ENCODE data around the gene PDIK1L. TPM values are rescaled to one million over a fixed set of nuclear protein-coding genes. Genes with fewer than 3 reads are reported as not detected.

Gene PDIK1L
- total RNA-seq, 4 donors from 2014 or later: 14.0 to 16.7 (median 14.4) TPM

- intact Hi-C loops (cut with DNase I; ENCODE audit: low total_unique reads): no loop called here
- no peak for TF ChIP-seq POLR2A (IDR thresholded peaks at IDR 0.05)
- TF ChIP-seq CTCF (IDR thresholded peaks at IDR 0.05): no peak
- H3K4me3 ChIP-seq (ENCODE audit: low read depth, poor library complexity, severe bottlenecking): no peak overlapping the region
- 53 to 55% methylated on average over 9 of the region's 9 CpGs for WGBS, 2 donors
- peak in 1 of 2 donors; percentile 43 for DNase-seq (ENCODE audit: low spot score in 2 of 2)
These were observed 14.9 kb downstream of the PDIK1L start for GRCh38 chr1:26126321-26127084.

- 33 to 34% methylated on average over 13 of the region's 13 CpGs for WGBS, 2 donors
- TF ChIP-seq CTCF (IDR thresholded peaks at IDR 0.05) (no peak), POLR2A (IDR thresholded peaks at IDR 0.05) (no peak)
- no peak overlapping the region for H3K4me3 ChIP-seq (ENCODE audit: low read depth, poor library complexity, severe bottlenecking)
- intact Hi-C loops (cut with DNase I; ENCODE audit: low total_unique reads): no loop called here
- no peak for DNase-seq (ENCODE audit: low spot score in 2 of 2)
These were observed 15.9 kb downstream of the PDIK1L start for GRCh38 chr1:26127235-26128163.

- no peak for DNase-seq (ENCODE audit: low spot score in 2 of 2)
- H3K4me3 ChIP-seq (ENCODE audit: low read depth, poor library complexity, severe bottlenecking): no peak overlapping the region
- 89 to 92% methylated on average over 4 of the region's 4 CpGs for WGBS, 2 donors
- TF ChIP-seq POLR2A (IDR thresholded peaks at IDR 0.05) (no peak), CTCF (IDR thresholded peaks at IDR 0.05) (no peak)
- intact Hi-C loops (cut with DNase I; ENCODE audit: low total_unique reads): no loop called here
These were observed 18.2 kb downstream of the PDIK1L start for GRCh38 chr1:26129778-26130177.

GRCh38 chr1:26130695-26131094, 19.1 kb downstream of the PDIK1L start:
- TF ChIP-seq CTCF (IDR thresholded peaks at IDR 0.05) (no peak), POLR2A (IDR thresholded peaks at IDR 0.05) (no peak)
- intact Hi-C loops (cut with DNase I; ENCODE audit: low total_unique reads): no loop called here
- no peak for DNase-seq (ENCODE audit: low spot score in 2 of 2)
- H3K4me3 ChIP-seq (ENCODE audit: low read depth, poor library complexity, severe bottlenecking): no peak overlapping the region
- 55 to 75% methylated on average over 1 of the region's 1 CpG for WGBS, 2 donors

GRCh38 chr1:26132128-26132833, 20.7 kb downstream of the PDIK1L start:
- TF ChIP-seq CTCF (IDR thresholded peaks at IDR 0.05): no peak
- TF ChIP-seq POLR2A (IDR thresholded peaks at IDR 0.05): no peak
- intact Hi-C loops (cut with DNase I; ENCODE audit: low total_unique reads): no loop called here
- no peak for DNase-seq (ENCODE audit: low spot score in 2 of 2)
- no peak overlapping the region for H3K4me3 ChIP-seq (ENCODE audit: low read depth, poor library complexity, severe bottlenecking)
- WGBS, 2 donors: 52 to 55% methylated on average over 5 of the region's 5 CpGs
